22Rv1 (cell line): ENCODE measurements around the gene CT47A1.

ENCODE experiments used
- CTCF ChIP-seq: fragments of 450-650 bp; IDR thresholded peaks from 2 replicates; pipeline ENCODE4 v1.5.1; 2017; ENCODE audit warnings: mild to moderate bottlenecking
- ZFX ChIP-seq: fragments of 450-650 bp; IDR thresholded peaks from 2 replicates; pipeline ENCODE4 v1.6.1; 2017; ENCODE audit warnings: antibody characterized with exemption, borderline replicate concordance

GRCh38 chrX:121009764-121010163 is 24.2 kb upstream of the CT47A1 start:
- TF ChIP-seq CTCF (no peak), ZFX (no peak)
